Measurements from ENCODE around the gene ATP11A.

The ATP11A gene

DNA sequence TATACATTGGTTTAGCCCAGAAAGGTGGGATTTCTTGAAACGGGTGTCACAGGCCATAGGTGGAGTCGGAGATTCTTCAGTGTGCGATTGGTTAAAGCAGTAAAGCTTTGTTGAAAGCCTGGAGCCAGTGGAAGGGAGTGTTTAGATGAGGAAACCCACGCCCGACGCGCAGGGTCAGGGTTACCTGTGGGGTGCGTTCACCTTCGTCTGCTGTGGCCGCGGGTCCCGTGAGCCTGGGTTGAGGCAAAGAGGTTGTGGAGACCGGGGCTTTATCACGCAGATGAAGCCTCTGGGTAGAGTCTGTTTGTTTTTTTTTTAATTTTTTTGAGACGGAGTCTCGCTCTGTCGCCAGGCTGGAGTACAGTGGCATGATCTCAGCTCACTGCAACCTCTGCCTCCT is 30.4 kb downstream of the ATP11A start:
- Mint-ChIP-seq H3K4me3 (no peak overlapping the region), H3K4me1 (peaks cover 36% of the 10 kb centered on the region), H3K27ac (peak overlapping the region; percentile 1), H3K9me3 (no peaks in the 10 kb centered on the region), H3K27me3 (no peaks in the 10 kb centered on the region), H3K36me3 (peaks cover 3% of the 10 kb centered on the region)

DNA sequence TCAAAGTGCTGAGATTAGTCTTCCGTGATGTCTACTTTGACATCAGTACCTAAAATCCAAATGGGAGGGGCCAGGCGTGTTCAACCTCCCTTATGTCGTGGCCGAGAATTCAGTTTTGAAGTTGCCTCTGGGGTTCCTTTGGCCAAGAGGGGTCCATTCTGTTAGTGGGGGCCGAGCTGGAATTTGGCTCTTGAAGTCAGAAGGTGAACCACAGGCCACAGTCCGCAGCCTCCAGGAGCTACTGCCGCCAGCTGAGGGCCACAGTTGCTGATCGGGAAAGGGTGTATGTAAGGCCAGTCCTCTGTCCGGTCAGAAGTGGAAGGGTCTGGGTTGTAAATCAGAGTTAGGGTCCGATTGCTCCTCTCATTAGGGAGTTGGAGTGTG is 31.0 kb downstream of the ATP11A start:
- H3K36me3 Mint-ChIP-seq: peaks cover 3% of the 10 kb centered on the region
- H3K27ac Mint-ChIP-seq: no peak overlapping the region
- H3K9me3 Mint-ChIP-seq: no peaks in the 10 kb centered on the region
- H3K27me3 Mint-ChIP-seq: no peaks in the 10 kb centered on the region
- no peak overlapping the region for H3K4me3 Mint-ChIP-seq
- peaks cover 37% of the 10 kb centered on the region for H3K4me1 Mint-ChIP-seq

DNA sequence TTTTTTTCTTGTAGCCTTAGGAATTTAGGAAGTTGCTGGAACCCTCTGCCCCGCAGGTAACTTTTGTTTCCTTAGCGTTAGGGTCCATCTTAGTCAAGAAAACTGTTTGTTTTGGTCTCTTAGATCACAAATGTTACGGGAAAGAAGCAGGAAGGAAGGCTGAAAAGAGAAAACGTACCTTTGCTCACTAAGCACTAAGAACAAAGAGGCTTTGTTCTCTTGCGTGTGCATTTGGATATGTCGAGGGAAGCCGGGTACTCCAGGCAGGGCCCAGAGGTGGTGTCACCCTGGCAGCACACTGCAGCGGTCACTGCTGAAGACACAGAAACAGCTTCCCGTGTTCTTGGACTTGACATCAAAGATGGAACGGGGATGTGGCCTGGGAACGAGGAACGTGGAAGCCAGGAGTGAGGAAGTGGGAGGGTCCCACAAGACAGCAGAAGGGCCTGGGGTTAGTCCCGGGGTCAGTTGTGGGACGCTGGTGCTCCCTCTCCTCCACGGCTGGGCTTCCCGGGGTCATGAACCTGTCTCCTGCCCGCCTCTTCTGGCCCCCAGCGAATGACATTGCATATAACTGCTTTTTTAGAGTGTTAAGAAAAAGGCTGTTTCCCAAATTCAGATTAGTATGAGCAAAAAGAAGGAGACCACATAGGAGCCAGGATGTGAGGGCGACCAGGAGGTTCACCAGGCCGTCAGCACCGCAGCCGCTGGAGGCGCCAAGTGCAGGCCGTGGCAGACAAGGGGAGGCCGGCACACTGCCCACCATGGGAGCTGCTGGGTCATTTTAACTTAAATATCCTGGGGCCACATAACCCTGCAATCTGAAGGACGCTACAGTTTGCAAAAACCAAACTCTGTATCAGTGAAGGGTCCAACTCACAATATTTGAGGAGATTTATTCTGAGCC is 31.6 kb downstream of the ATP11A start:
- H3K4me1 Mint-ChIP-seq: peaks cover 43% of the 10 kb centered on the region

DNA sequence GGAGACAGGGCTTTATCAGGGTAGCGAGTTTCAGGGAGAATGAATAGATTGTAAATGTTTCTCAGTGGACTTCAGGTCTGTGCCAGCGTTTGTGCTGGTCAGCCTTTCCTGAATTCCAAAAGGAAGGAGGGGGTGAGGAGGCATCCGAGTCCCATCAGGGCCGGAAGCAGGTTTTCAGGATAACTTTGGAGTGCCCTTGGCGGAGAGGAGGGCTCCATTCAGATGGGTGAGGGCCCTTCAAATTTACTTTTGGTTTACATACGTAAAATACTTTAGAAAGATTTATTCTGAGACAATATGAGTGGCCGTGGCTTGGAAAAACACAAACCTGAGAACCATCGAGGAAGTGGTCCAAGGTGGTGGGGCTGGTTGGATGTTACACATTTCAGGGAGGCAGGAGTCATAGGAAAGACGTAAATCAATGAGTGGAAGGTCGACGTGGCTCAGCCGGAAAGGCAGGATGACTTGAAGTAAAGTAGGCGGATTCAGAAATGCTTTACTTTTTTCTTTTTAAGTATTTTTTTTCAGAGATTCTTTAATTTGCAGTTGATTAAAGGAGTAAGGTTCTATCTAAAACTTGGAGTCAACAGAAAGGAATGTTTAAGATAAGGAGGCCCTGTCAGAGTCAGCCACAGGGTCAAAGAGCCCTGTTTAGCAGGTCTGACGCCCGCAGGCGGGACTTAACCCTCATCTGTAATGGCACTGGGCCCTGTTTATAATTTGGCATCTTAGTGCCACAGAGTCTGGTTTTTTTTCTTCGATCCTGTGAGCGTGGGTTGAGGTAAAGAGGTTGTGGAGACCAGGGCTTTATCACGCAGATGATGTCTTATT is 32.8 kb downstream of the ATP11A start:
- Mint-ChIP-seq H3K4me3 (no peak overlapping the region), H3K27me3 (no peaks in the 10 kb centered on the region), H3K27ac (no peak overlapping the region), H3K9me3 (no peaks in the 10 kb centered on the region), H3K4me1 (peaks cover 44% of the 10 kb centered on the region), H3K36me3 (peaks cover 3% of the 10 kb centered on the region)

More for the DNA sequence above, 31.6 kb downstream of the ATP11A start:
- H3K27me3 Mint-ChIP-seq: no peaks in the 10 kb centered on the region
- no peak overlapping the region for H3K4me3 Mint-ChIP-seq
- no peaks in the 10 kb centered on the region for H3K9me3 Mint-ChIP-seq
- no peak overlapping the region for H3K27ac Mint-ChIP-seq
- H3K36me3 Mint-ChIP-seq: peaks cover 3% of the 10 kb centered on the region

DNA sequence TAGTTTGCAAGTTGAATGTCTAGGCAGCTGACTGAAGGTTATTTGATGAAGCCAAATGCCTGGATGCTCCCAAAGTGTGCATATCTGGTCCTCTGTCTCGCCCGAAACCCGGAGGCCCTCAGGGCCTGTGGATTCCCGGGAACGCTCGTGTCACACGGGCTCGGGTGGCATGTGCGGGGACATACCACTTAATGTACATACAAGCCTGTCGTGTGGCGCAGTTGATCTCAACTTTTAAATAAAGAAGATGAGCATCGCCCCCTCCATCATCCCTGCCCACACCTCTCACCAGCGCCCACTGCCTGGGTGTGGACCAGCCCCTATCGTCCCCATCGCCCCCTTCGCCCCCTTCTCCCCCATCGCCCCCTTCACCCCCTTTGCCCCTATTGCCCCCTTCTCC is 33.9 kb downstream of the ATP11A start:
- H3K36me3 Mint-ChIP-seq: peaks cover 3% of the 10 kb centered on the region
- no peak overlapping the region for H3K27ac Mint-ChIP-seq
- H3K4me3 Mint-ChIP-seq: no peak overlapping the region
- no peaks in the 10 kb centered on the region for H3K9me3 Mint-ChIP-seq
- no peaks in the 10 kb centered on the region for H3K27me3 Mint-ChIP-seq
- H3K4me1 Mint-ChIP-seq: peaks cover 44% of the 10 kb centered on the region

DNA sequence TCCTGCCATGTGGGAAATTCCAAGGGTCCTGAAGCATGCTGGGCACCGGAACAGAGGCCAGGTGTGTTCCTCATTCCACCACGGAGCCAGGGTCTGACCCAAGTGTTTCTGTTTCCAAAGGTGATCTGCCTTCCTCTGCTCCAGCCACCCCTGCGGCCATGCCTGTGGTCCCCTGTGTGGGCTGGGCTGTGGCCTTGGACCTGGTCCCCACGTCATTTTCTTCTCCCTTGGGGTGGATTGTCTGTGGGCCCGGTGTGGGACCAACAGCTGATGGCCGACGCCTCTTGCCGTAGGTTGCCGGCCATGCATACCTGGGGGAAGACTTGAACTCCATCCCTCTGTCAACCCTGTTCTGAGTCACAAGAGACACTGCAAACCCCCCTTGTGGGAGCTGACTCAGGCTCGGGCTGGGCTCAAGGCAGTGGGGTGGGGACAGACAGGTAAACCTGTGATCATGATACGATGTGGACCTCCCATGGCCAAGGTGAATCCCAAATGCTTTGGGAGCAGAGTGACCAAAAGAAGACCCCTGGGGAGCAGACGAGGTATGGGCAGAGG is 35.0 kb downstream of the ATP11A start:
- Mint-ChIP-seq H3K36me3 (peaks cover 3% of the 10 kb centered on the region), H3K27ac (no peak overlapping the region), H3K4me1 (peaks cover 43% of the 10 kb centered on the region), H3K27me3 (no peaks in the 10 kb centered on the region), H3K4me3 (no peak overlapping the region), H3K9me3 (no peaks in the 10 kb centered on the region)

DNA sequence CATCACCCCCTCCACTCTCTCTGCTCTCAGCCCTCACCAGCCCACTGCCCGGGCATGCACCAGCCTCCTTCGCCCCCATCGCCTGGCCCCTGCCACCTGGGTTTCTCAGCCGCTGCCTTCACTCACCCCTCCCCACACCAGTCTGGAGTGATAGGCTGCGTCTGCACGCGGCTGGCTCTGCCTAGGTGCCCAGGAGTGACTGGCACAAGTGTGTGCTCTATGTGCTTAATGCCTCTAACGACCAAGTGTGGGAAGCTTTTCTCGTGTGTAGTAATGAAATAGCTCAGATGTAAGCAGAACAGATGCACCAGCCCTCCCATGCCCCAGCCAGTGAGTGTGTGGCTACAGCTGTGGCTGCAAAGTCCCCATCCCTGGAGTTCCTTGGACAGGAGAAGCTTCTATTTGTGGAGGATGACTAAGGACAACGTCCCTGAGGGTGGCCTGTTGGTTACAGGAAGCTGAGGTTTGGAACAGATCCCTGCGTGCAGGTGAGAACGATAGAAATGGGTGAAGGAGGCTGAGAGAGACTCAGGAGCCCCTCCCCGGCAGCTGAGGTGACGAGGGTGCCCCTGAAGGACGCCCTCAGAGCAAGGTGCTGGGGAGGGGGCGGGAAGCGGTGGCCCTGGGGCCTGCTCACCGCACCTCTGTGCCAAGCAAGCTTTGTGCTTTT is 35.6 kb downstream of the ATP11A start:
- no peaks in the 10 kb centered on the region for H3K36me3 Mint-ChIP-seq
- no peaks in the 10 kb centered on the region for H3K9me3 Mint-ChIP-seq
- peak overlapping the region; percentile 55 for H3K4me3 Mint-ChIP-seq
- peaks cover 40% of the 10 kb centered on the region for H3K4me1 Mint-ChIP-seq
- no peaks in the 10 kb centered on the region for H3K27me3 Mint-ChIP-seq
- H3K27ac Mint-ChIP-seq: no peak overlapping the region

DNA sequence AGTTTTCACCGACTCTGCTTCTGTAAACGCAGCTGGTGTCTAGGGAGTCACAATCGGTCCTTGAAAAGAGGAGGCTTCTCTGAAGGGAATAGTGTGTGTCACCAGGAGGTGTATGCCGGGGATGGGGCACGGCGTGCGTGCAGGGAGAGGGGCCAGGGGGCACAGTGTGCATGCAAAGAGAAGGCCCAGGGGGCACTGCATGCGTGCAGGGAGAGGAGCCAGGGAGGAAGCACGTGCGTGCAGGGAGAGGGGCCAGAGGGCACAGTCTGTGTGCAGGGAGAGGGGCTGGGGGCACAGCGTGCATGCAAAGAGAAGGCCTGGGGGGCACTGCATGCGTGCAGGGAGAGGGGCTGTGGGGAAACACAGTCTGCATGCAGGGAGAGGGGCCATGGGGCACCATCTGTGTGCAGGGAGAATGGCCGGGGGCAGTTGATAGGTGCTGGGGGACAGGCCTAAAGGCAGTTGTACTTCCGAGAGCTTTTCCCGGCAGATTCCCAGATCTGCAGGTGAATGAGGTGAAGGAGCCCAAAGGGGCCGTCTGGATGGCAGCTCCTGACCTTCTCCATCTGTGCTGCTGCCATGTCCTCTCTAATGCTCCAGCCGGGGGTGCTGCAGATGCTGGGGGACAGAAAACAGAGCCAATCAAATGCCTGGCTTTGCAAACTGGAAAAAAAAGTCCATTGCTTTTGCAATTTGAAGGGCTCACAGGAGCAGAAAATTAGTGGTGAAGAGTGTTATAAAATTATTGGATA is 36.4 kb downstream of the ATP11A start:
- Mint-ChIP-seq H3K4me3 (no peak overlapping the region), H3K4me1 (peaks cover 37% of the 10 kb centered on the region), H3K9me3 (no peaks in the 10 kb centered on the region), H3K36me3 (no peaks in the 10 kb centered on the region), H3K27ac (no peak overlapping the region), H3K27me3 (no peaks in the 10 kb centered on the region)

DNA sequence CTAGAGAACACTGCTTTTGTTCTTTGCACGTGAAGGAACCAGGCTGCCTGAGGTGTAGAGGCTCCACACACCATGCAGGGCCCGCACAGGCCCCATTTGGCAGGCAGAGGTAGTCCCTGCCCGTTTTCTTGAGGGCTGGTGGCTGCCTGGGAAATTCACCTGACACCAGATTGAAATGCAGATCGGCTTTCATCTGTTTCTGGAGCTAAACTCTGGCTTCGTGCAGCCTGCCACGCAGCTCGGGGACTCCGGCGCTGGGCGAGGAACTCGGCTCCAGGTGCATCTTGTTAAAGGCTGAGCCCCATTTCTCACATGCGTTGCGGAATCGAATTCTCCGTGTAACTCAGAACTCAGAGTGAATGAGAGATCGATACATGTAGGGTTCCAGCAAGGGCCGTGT is 37.7 kb downstream of the ATP11A start:
- peaks cover 36% of the 10 kb centered on the region for H3K4me1 Mint-ChIP-seq

DNA sequence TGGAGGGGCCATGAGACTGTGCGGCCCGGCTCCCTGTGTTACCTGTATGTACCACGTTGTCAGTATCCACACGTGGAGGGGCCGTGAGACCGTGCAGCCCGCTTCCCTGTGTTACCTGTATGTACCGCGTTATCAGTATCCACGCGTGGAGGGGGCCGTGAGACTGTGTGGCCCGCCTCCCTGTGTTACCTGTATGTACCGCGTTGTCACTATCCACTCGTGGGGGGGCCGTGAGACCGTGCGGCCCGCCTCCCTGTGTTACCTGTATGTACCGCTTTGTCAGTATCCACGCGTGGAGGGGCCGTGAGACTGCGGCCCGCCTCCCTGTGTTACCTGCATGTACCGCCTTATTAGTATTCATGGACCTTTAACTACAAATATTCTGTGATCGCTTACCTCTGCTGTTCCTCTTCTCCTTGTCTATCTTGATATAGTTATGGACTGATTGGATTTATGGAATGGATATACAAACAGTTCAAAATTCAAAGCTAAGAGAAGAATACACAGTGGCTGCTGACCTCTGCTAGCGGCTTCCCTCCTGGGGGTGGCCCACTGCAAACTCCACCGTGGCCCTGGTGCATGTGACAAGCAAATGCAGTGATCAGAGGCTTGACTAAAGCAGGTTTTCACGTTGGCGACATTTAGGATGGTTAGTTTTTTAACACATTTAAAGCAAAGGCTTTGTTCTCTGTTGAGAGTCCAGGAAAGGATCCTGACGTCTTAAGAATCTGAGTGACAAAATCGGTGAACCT is 38.7 kb downstream of the ATP11A start:
- H3K36me3 Mint-ChIP-seq: no peaks in the 10 kb centered on the region
- H3K4me3 Mint-ChIP-seq: no peak overlapping the region
- H3K9me3 Mint-ChIP-seq: no peaks in the 10 kb centered on the region
- no peaks in the 10 kb centered on the region for H3K27me3 Mint-ChIP-seq
- no peak overlapping the region for H3K27ac Mint-ChIP-seq
- H3K4me1 Mint-ChIP-seq: peaks cover 38% of the 10 kb centered on the region

More for the DNA sequence above, 37.7 kb downstream of the ATP11A start:
- Mint-ChIP-seq H3K36me3 (no peaks in the 10 kb centered on the region), H3K4me3 (no peak overlapping the region), H3K27ac (no peak overlapping the region), H3K9me3 (no peaks in the 10 kb centered on the region), H3K27me3 (no peaks in the 10 kb centered on the region)

DNA sequence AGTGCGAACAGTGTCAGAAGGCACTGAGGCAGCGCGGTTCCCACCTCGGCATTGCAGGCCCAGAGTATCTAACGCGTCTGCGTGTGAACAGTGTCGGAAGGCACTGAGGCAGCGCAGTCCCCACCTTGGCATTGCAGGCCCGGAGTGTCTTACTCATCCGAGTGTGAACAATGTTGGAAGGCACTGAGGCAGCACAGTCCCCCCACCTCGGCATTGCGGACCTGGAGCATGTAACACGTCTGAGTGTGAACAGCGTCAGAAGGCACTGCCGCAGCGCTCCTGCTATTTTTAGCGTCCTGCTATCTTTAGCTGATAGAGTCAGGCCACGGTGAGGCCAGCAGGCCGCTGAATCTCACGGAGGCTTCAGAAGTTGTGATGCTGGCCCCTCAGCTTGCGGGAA is 39.6 kb downstream of the ATP11A start:
- Mint-ChIP-seq H3K36me3 (no peaks in the 10 kb centered on the region), H3K27me3 (no peaks in the 10 kb centered on the region), H3K9me3 (no peaks in the 10 kb centered on the region), H3K4me3 (no peak overlapping the region), H3K4me1 (peaks cover 41% of the 10 kb centered on the region), H3K27ac (no peak overlapping the region)

DNA sequence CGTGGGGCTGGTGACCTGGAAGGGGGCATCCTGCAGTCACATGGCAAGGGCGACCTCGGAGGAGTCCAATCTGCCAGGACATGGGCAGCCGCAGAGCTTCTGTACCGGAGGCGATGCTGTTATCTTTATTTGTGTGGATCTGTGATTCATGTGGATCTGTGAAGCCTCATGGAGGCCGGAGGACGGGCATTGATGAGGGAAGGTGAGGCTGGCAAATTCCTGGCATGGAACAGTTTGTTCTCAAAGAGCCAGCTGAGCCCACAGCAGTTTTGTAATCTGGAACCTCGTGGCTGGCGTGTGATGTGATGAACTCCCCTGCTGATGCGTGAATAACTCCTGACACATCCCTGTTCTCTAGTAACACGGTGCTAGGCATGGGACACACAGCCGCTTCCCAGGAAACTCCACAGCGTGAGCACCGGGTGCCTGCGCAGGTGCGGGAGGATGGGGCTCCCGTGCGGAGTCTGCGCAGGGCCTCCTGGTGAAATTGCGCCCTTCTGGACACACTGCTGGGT is 40.4 kb downstream of the ATP11A start:
- no peaks in the 10 kb centered on the region for H3K9me3 Mint-ChIP-seq
- no peaks in the 10 kb centered on the region for H3K36me3 Mint-ChIP-seq
- H3K27ac Mint-ChIP-seq: no peak overlapping the region
- no peaks in the 10 kb centered on the region for H3K27me3 Mint-ChIP-seq
- peaks cover 40% of the 10 kb centered on the region for H3K4me1 Mint-ChIP-seq
- no peak overlapping the region for H3K4me3 Mint-ChIP-seq

DNA sequence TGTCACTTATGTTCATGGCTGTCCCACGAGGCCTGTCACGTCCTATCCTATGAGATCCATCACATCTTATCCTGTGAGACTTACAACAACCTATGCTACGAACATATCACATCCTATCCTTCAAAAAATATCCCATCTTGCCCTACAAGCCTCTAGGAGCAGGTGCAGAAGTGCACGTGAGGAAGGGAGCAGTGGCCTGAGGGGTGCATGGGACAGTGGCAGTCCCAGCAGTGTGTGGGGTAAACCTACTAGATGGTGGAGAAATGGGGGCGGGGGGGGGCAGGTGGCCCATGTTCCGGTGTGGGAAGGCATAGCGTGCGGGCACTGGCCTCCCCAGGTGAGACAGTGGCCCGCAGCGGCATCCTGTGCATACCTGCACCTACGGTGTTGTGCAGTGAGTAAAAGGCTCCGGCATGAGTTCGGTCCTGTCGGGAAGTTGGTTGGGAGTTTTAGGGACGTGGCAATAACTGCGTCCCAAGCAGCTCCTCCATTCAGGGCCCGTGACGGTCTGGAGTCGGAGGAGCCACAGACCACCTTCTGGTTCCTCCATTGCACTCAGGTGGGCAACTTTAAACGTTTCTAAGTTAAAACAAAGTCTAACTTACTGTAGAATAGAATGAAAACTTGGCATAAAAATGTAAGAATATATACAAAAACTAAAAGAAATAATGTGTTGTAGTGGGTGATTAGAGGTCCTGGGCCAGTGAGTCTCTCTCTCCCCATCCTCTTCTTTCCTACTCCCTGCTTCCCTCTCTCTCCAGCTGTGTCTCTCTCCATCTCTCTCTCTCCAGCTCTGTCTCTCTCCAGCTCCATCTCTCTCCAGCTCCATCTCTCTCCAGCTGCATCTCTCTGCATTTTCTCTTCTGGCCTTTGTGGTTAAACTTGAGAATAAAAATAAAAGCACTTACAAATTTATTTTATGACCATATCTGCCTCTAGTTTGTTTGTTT is 42.1 kb downstream of the ATP11A start:
- no peaks in the 10 kb centered on the region for H3K9me3 Mint-ChIP-seq
- H3K27me3 Mint-ChIP-seq: no peaks in the 10 kb centered on the region

More for the DNA sequence above, 42.1 kb downstream of the ATP11A start:
- no peak overlapping the region for H3K27ac Mint-ChIP-seq
- peaks cover 23% of the 10 kb centered on the region for H3K4me1 Mint-ChIP-seq
- H3K36me3 Mint-ChIP-seq: no peaks in the 10 kb centered on the region
- H3K4me3 Mint-ChIP-seq: no peak overlapping the region
